NCI-H2081 treated with DMSO at 0.1 percent for 48 hours (cell line): Measurements from ENCODE around the gene PPFIA4.

Source experiments
- DNase-seq: peaks from one replicate; lab custom pipeline; 2025; lab: John Stamatoyannopoulos, UW

PPFIA4 gene

GRCh38 chr1:203040513-203041275 is 14.4 kb downstream of the PPFIA4 start:
- no peak for DNase-seq

GRCh38 chr1:203041351-203041932 is 15.2 kb downstream of the PPFIA4 start:
- DNase-seq = no peak

DNA sequence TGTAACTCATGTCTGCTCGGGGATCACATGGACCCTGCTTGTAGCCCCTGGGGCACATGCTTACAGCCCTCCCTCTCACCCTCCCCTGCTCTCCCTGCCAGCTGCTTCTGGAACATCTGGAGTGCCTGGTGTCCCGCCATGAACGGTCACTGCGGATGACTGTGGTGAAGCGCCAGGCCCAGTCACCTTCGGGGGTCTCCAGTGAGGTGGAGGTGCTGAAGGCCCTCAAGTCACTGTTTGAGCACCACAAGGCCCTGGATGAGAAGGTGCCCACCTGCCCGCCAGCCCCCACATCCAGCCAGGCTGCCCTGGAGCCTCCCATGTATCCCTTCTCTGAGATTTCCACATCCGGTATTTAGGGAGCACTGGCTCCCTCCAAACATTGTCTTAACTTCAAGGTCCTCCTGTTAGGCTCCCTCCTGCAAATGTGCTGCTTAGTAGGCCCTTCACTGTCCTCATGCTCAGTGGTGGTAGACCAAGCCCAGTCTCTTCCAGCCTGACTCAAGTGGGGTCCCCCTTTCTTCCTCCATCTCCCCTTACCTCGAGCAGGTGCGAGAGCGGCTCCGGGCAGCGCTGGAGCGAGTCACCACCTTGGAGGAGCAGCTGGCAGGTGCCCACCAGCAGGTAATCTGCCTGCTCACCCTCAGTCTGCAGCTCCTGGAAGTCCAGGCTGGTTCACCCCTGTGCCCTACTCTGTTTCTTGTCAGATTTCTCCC is 17.7 kb downstream of the PPFIA4 start:
- no peak for DNase-seq

DNA sequence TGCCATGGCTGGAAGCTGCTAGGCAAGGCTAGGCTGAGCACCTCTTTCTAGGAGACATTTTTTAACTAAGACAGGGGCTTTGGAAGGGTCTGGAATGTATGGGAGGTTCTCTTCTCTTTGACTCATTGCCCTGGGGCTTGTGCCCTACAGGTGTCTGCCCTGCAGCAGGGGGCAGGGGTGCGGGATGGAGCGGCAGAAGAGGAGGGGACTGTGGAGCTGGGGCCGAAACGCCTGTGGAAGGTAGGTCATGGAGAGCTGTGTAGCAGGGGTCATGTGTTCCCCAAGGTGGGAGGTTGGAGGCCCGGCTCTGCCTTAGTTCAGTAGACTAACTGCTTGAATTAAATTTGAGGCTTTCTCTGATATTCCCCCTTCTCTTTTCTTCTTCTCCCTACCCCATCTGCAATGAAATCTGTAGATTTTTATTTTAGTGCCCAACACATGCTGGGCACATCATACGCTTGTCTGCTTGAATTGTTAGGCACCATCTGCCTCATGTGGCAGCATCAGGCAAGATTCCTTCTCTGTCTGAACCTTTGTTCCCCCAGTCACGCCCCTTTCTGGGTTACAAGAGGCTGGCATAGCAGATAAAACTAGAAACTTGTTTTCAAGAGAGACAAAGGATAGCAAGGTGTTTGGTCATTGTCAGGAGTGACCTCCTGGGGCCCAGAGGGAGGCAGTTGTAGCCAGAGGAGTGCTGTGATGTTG is 18.4 kb downstream of the PPFIA4 start:
- DNase-seq = no peak

GRCh38 chr1:203045336-203045735 is 19.0 kb downstream of the PPFIA4 start:
- DNase-seq = no peak

- DNase-seq = no peak
These were observed 19.7 kb downstream of the PPFIA4 start for GRCh38 chr1:203045821-203046594.

DNA sequence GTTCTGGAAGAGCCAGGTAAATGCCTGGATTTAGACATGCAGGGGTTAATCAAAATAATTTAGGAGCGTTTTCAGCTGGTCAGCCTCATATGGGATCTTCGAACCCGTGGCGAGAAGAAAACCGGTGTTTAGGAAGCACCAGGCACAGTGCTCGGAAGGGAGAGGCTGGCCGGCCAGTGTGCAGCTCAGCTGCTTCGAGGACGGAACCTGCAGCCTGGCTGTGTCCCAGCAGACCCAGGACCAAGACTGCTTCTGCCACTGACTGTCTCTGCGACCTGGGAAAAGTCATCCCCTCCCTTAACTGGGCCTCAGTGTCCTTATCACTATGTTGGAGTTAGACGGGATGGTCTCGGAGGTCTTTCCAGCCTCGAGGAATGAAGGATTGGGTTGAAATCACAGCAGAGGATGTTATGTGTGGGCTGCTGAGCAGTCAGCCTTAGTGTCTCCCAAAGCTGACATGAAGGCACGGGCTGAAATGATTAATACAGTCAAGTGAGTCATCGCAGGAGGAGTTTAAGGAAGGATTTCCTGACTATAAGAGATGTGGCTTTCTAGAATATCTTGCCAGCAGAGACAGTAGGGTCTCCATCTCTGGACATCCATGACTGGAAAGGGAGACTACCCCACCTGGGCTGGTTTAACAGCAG is 20.8 kb downstream of the PPFIA4 start:
- DNase-seq = no peak

DNA sequence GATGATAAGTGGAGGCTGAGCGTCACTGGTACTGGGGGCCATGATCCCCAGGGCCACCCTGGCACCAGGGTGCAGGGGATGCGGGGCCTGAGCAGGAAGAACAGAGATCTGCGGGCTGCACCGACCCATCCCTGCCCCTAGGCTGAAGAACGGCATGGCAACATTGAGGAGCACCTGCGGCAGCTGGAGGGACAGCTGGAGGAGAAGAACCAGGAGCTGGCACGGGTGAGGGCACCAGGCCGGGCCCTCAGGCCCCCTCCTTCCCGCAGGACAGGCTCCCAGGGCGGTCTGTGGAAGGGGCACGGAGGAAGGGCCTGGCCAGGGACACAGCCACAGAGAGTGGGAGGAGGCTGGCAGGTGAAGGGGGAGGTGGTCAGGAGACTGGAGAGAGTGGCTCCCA is 21.8 kb downstream of the PPFIA4 start:
- DNase-seq = no peak

- no peak for DNase-seq
These were observed 22.3 kb downstream of the PPFIA4 start for GRCh38 chr1:203048555-203049051.

- no peak for DNase-seq
These were observed 22.8 kb downstream of the PPFIA4 start for GRCh38 chr1:203049077-203049476.

GRCh38 chr1:203049576-203050180 is 23.4 kb downstream of the PPFIA4 start:
- DNase-seq = no peak

DNA sequence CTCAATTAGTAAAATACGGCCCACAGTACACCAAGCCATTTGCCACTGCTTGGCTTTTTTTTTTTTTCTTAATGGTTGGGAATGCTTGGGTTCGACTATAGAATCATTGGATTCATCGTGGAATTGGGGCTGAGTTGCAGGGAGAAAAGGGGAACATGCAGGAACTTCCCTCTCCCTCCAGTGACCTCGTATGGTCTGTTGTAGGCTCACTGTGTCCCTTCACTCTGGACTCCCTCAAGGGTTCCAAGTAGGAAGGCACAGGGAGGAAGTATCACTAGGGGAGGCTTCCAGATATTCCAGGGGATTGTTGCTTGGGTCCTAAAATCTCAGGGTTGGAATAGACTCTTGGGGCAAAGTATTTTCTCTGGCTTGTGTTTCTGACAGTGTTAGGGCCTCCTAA is 24.5 kb downstream of the PPFIA4 start:
- no peak for DNase-seq

- DNase-seq = no peak
These were observed 25.6 kb downstream of the PPFIA4 start for GRCh38 chr1:203051841-203052324.

DNA sequence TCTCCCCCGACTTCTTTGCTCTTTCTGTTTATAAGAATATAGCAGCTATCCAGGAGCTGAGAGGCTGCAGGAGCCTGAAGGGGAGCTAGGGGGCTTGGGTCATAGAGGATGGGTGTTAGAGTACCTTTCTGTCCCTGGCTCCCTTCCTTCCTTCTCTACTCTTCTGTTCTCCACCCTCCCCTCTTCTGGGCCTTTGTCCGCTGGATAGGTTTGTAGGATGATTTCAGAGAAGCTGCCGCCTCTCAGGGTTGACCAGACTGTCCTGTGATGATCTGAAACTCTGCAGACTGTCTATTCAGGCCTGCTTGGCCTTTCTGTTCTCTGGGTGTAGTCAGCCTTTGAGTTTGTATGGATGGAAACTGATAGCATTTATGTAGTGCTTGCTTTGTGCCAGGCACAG is 26.3 kb downstream of the PPFIA4 start:
- DNase-seq = no peak

GRCh38 chr1:203054184-203054583 is 27.9 kb downstream of the PPFIA4 start:
- no peak for DNase-seq

DNA sequence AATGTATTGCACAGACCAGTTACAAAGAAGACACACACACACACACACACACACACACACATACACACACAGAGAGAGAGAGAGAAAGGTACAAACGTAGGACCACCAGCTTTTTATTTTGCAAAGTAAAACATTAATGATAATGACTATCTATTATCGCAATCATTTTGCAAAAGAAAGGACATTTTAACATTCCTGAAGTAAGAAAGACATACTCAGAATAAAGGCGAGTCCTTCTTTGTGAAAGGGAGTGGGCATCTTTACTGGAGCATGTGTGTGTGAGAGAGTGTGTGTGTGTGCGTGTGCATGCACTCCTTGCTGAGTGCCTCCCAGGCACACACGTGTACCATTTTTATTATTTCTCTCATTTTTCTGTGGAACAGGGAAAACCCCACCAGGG is 28.4 kb downstream of the PPFIA4 start:
- DNase-seq = no peak

- DNase-seq = no peak
These were observed 29.0 kb downstream of the PPFIA4 start for GRCh38 chr1:203055161-203055799.

DNA sequence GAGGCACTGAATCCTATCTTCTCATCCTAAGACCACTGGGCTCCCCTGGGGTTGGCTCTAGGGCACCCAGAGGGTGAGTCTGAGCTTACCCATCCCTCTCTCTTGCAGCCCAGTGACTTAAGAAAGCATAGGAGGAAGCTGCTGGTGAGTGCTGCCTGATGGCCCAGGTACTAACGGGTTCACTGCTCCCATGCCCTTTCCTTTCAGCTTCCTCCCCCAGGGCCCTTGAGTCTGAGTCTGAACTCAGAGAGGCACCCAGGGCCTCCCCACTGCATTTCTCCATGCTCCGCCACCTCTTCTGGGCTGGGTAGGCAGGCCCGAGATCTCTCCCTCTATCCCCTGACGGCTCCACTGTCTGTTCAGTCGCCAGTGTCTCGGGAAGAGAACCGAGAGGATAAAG is 29.7 kb downstream of the PPFIA4 start:
- no peak for DNase-seq

GRCh38 chr1:203056516-203056915 is 30.2 kb downstream of the PPFIA4 start:
- DNase-seq = no peak
